AG10803 (cell line): Measurements from ENCODE around the gene MYO1F.
"Not testable (repeated sequence)": the region's sequence is repeated elsewhere in the genome, so short reads cannot be mapped to it uniquely, and the experiment has no call there.

Experiments used
- DNase-seq: peaks from one replicate; pipeline ENCODE4 v3.0.0; 2010; ENCODE audit warnings: low read depth
- H3K4me3 ChIP-seq: 2 replicates; pipeline ENCODE4 v1.5.1; 2011; ENCODE audit warnings: mild to moderate bottlenecking, low read length, control low read depth
- CTCF ChIP-seq: conservative IDR thresholded peaks from 2 replicates; pipeline ENCODE4 v1.5.1; 2011; ENCODE audit warnings: mild to moderate bottlenecking, low read length, control low read depth, inconsistent platforms

Gene MYO1F

GRCh38 chr19:8517551-8518442 is 59.4 kb downstream of the MYO1F start:
- no peak overlapping the region for H3K4me3 ChIP-seq
- TF ChIP-seq CTCF, result no peak
- peak; percentile 84 for DNase-seq

- no peak overlapping the region for H3K4me3 ChIP-seq
- no peak for TF ChIP-seq CTCF
- no peak for DNase-seq
Observed at GRCh38 chr19:8515317-8515716, 61.9 kb downstream of the MYO1F start.

GRCh38 chr19:8514505-8515009 is 62.7 kb downstream of the MYO1F start:
- DNase-seq, result not testable (repeated sequence)
- H3K4me3 ChIP-seq, result peak overlapping the region; percentile 68

GRCh38 chr19:8513687-8514504 is 63.3 kb downstream of the MYO1F start, which contains the start of gene ZNF414:
TSS of gene ZNF414 (minus strand) at chr19:8514167. CDS start at chr19:8514046, 121 bp downstream.
- DNase-seq, result peak; percentile 97
- peak within 1 kb of the TSS; percentile 68 for H3K4me3 ChIP-seq
- no peak for TF ChIP-seq CTCF

GRCh38 chr19:8513036-8513686 is 64.1 kb downstream of the MYO1F start:
- TF ChIP-seq CTCF, result 0 out of 2 replicates have a peak, but pooled peaks have one; percentile 8
- no peak for DNase-seq
- H3K4me3 ChIP-seq, result peak overlapping the region; percentile 68

GRCh38 chr19:8512115-8512967 is 64.9 kb downstream of the MYO1F start:
- TF ChIP-seq CTCF, result no peak
- no peak overlapping the region for H3K4me3 ChIP-seq
- DNase-seq, result no peak
